Hepatocyte (in vitro differentiated cells): ENCODE measurements around the gene SNAPC1. TPM values are rescaled to one million over a fixed set of nuclear protein-coding genes. Genes with fewer than 3 reads are reported as not detected.
A peak's percentile ranks its signal among the peaks of the same experiment; 100 is the strongest.

ENCODE experiments used
- DNase-seq: peaks from one replicate; pipeline ENCODE4 v3.0.0-alpha.2; 2016; ENCODE audit warnings: low spot score
- H2AFZ ChIP-seq: fragments of 200-600 bp; sonication (generic); 2 replicates; pipeline ENCODE4 v1.6.0; 2016; ENCODE audit warnings: antibody characterized with exemption, mild to moderate bottlenecking
- H3K27ac ChIP-seq: fragments of 200-600 bp; sonication (generic); 2 replicates; pipeline ENCODE4 v1.5.1; 2016; ENCODE audit warnings: mild to moderate bottlenecking
- H3K27me3 ChIP-seq: fragments of 200-600 bp; sonication (generic); 2 replicates; pipeline ENCODE4 v1.6.1; 2016
- H3K36me3 ChIP-seq: fragments of 200-600 bp; sonication (generic); replicated peaks from 2 replicates; pipeline ENCODE4 v1.5.1; 2016; ENCODE audit warnings: low read depth; ENCODE audit not compliant: insufficient read depth
- H3K4me1 ChIP-seq: fragments of 200-600 bp; sonication (generic); 2 replicates; pipeline ENCODE4 v1.5.1; 2016; ENCODE audit warnings: mild to moderate bottlenecking, moderate library complexity; ENCODE audit not compliant: insufficient read depth
- H3K4me2 ChIP-seq: fragments of 200-600 bp; sonication (generic); 2 replicates; pipeline ENCODE4 v1.6.0; 2016
- H3K4me3 ChIP-seq: fragments of 200-600 bp; sonication (generic); 2 replicates; pipeline ENCODE4 v1.5.1; 2016; ENCODE audit warnings: mild to moderate bottlenecking
- H3K79me2 ChIP-seq: fragments of 200-600 bp; sonication (generic); 2 replicates; pipeline ENCODE4 v1.6.0; 2017; ENCODE audit warnings: mild to moderate bottlenecking
- H3K9me2 ChIP-seq: fragments of 200-600 bp; sonication (generic); replicated peaks from 2 replicates; pipeline ENCODE4 v1.6.0; 2017; ENCODE audit warnings: mild to moderate bottlenecking; ENCODE audit not compliant: insufficient read depth
- H3K9me3 ChIP-seq: fragments of 200-600 bp; sonication (generic); 2 replicates; pipeline ENCODE4 v1.5.1; 2016; ENCODE audit warnings: low read depth, mild to moderate bottlenecking
- H4K20me1 ChIP-seq: fragments of 200-600 bp; sonication (generic); 2 replicates; pipeline ENCODE4 v1.6.0; 2016; ENCODE audit warnings: mild to moderate bottlenecking; ENCODE audit not compliant: insufficient read depth, poor library complexity, severe bottlenecking
- CTCF ChIP-seq: fragments of 200-600 bp; sonication (generic); IDR thresholded peaks from 2 replicates; pipeline ENCODE4 v1.5.1; 2016; ENCODE audit warnings: antibody characterized with exemption, mild to moderate bottlenecking; ENCODE audit not compliant: poor library complexity
- EZH2 ChIP-seq: fragments of 200-600 bp; sonication (generic); IDR thresholded peaks from 2 replicates; pipeline ENCODE4 v1.6.1; 2016; ENCODE audit warnings: antibody characterized with exemption, mild to moderate bottlenecking, borderline replicate concordance
- EZH2phosphoT487 ChIP-seq: fragments of 200-600 bp; sonication (generic); IDR thresholded peaks from one replicate; pipeline ENCODE4 v1.6.1; 2018; ENCODE audit warnings: antibody characterized with exemption, mild to moderate bottlenecking, low read depth, moderate library complexity; ENCODE audit not compliant: unreplicated experiment, severe bottlenecking
- WGBS: methylation state at CpG from one replicate; pipeline ENCODE4 v1.1.6; 2016; ENCODE audit warnings: low lambda C conversion rate; ENCODE audit errors: missing lambda C conversion rate; 5-methylcytosine and 5-hydroxymethylcytosine counted together
- polyA plus RNA-seq: library from polyadenylated mRNA; unstranded; fragments of >200 nt; fragmentation: Nextera tagmentation; extraction: Ambion mirVana; gene quantifications from 2 replicates; pipeline ENCODE4 v1.2.1, GENCODE V29; 2016
- total RNA-seq: library from RNA; depleted of rRNA; stranded (reverse); fragments of >200 nt; gene quantifications from 2 replicates; pipeline ENCODE4 v1.2.3, GENCODE V29; 2014

The SNAPC1 gene
- total and polyA plus RNA-seq, 2 experiments from 2014 or later: 3.4 to 10.5 TPM

DNA sequence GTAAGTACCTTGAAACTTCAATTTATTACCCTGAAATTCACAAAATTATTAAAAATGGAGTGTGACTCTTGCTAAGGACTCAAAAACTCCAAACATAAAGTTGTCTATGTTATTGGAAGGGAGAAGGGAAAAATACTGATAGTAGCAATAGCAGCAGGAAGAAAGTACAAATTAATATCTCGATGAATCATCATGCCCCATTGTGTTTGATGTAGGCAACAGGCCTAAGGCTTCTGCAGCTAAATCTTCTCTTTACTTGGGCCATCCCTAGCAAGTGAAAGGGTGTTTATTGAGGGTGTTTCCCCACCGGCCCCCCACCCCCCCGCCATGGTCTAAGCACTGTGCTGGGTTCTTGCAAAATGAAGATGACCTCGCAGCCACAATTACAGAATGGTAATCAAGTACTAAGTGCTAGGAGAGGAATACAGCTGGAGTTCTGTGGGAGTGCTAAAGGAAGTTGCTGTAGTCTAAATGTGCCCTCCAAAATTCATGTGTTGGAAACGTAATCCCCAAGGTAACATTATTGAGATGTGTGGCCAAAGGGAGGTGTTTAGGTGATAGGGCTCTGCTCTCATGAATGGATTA lies 76.5 kb downstream of the SNAPC1 start:
- no peaks in the 10 kb centered on the region for H3K9me3 ChIP-seq
- WGBS: 81% methylated on average over 5 of the region's 5 CpGs
- DNase-seq: no peak

DNA sequence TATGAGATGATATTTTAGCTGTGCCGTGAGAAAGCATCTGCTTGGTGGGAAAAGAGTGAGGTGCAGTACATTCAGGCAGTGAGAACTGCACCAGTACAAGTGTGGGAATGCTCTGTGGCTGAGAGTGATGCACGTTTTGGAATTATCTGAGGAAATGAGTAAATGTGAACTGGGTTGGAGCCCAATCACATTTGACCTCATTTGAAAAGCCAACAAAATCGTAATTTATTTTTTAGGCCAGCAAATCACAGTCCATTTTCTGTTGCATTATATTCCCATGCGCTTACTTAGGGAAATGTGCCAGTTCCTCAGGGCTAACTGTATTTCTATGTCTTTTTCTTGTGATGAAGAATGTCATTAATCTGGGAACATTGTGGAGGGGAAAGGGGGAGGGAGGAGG lies 77.3 kb downstream of the SNAPC1 start:
- 81% methylated on average over 4 of the region's 4 CpGs for WGBS
- no peak for DNase-seq

More for the DNA sequence above, 76.5 kb downstream of the SNAPC1 start:
- TF ChIP-seq EZH2phosphoT487 (no peak), EZH2 (no peak), CTCF (no peak)
- no peaks in the 10 kb centered on the region for H3K27me3 ChIP-seq
- H3K9me2 ChIP-seq: no peaks in the 10 kb centered on the region
- H3K4me2 ChIP-seq: no peak overlapping the region
- no peak overlapping the region for H3K4me3 ChIP-seq
- no peaks in the 10 kb centered on the region for H3K79me2 ChIP-seq
- H3K36me3 ChIP-seq: no peaks in the 10 kb centered on the region
- H4K20me1 ChIP-seq: no peaks in the 10 kb centered on the region
- H3K4me1 ChIP-seq: no peaks in the 10 kb centered on the region
- H3K27ac ChIP-seq: no peak overlapping the region
- H2AFZ ChIP-seq: no peak overlapping the region

DNA sequence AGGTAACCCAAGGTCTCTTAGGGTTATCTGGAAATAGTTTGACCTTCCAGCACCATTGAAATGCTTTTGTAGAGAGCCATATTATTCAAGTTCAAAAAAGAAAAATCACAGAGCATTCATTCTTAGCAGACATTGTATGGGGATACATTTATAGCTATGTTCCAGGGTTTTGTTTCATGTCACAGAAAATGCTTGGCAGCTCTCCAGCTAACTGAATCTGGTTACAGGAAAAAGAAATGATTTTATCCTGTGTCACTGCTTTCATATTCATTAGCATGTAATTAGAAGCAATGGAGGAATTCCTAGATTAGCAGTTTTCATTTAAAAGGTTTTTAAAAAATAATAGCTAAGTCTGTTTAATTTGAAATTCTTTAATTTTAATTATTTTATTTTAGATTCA lies 78.9 kb downstream of the SNAPC1 start:
- no peak for TF ChIP-seq CTCF
- TF ChIP-seq EZH2phosphoT487: no peak
- no peak for TF ChIP-seq EZH2
- Histone ChIP-seq H3K9me2 (no peaks in the 10 kb centered on the region), H3K4me1 (no peaks in the 10 kb centered on the region), H3K79me2 (no peaks in the 10 kb centered on the region), H3K9me3 (no peaks in the 10 kb centered on the region), H3K4me3 (no peak overlapping the region), H3K27ac (no peak overlapping the region), H2AFZ (no peak overlapping the region), H3K36me3 (no peaks in the 10 kb centered on the region), H4K20me1 (no peaks in the 10 kb centered on the region), H3K4me2 (no peak overlapping the region), H3K27me3 (no peaks in the 10 kb centered on the region)
- DNase-seq: peak; percentile 16

More for the DNA sequence above, 77.3 kb downstream of the SNAPC1 start:
- Histone ChIP-seq H2AFZ (no peak overlapping the region), H4K20me1 (no peaks in the 10 kb centered on the region), H3K9me2 (no peaks in the 10 kb centered on the region), H3K27me3 (no peaks in the 10 kb centered on the region), H3K4me1 (no peaks in the 10 kb centered on the region), H3K4me2 (no peak overlapping the region), H3K9me3 (no peaks in the 10 kb centered on the region), H3K27ac (no peak overlapping the region), H3K4me3 (no peak overlapping the region), H3K79me2 (no peaks in the 10 kb centered on the region), H3K36me3 (no peaks in the 10 kb centered on the region)
- TF ChIP-seq EZH2phosphoT487 (no peak), CTCF (no peak), EZH2 (no peak)

Other genes starting within 250 kb of the SNAPC1 start
- gene HIF1A, start 66.9 kb upstream of the SNAPC1 start, total RNA-seq: 219 and 285 TPM in 2 replicates
- gene HIF1A, start 66.9 kb upstream of the SNAPC1 start, polyA plus RNA-seq: 169 and 181 TPM in 2 replicates
- 2.3 and 5.1 TPM in 2 replicates for gene SYT16, start 50.3 kb downstream of the SNAPC1 start, total RNA-seq
- 0.37 and 0.49 TPM in 2 replicates for gene SYT16, start 50.3 kb downstream of the SNAPC1 start, polyA plus RNA-seq